ENCODE measurements around the gene NRAS.

DNA sequence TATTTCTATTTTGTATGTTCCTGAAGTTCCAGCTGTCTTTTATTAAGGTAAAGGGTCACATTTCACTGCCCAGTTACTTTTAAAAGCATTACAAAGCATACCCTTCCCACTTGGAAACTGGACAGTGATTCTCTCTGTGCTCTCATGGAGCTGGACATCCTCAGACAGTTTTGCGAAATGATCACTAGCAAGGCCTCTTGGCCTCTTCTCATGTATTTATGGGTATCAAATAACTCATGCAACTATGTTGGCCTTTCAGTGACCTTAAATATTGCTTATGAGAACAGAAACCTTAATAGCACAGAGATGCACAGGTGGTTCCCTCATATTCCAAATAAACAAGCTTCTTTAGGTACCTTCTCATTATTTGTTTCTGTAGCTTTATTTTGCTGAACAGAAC lies 13.3 kb downstream of the NRAS start:
- no peak for TF ChIP-seq ZNF423 (CRISPR knock-in tag; IDR thresholded peaks at IDR 0.05)
- no peak for TF ChIP-seq GTF2I (CRISPR knock-in tag; conservative IDR thresholded peaks at IDR 0.05)
- no peak for TF ChIP-seq CREM (CRISPR knock-in tag; IDR thresholded peaks at IDR 0.05)
- no peak for TF ChIP-seq USF2 (CRISPR knock-in tag; IDR thresholded peaks at IDR 0.05)
- no peak for TF ChIP-seq TCF7 (CRISPR knock-in tag; IDR thresholded peaks at IDR 0.05; ENCODE audit: low read depth)
- TF ChIP-seq CTCF (IDR thresholded peaks at IDR 0.05): no peak
- TF ChIP-seq, protein P1, sequence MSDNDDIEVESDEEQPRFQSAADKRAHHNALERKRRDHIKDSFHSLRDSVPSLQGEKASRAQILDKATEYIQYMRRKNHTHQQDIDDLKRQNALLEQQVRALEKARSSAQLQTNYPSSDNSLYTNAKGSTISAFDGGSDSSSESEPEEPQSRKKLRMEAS (CRISPR knock-in tag; IDR thresholded peaks at IDR 0.05): no peak
- TF ChIP-seq ESRRA (CRISPR knock-in tag; IDR thresholded peaks at IDR 0.05; ENCODE audit: borderline replicate concordance): no peak
